Measurements from ENCODE around the gene LEMD2.

Gene LEMD2

GRCh38 chr6:33732817-33733708 lies 55.9 kb downstream of the LEMD2 start:
- DNase-seq = no peak

- no peak for DNase-seq
Observed at GRCh38 chr6:33732385-33732784, 56.5 kb downstream of the LEMD2 start.

DNA sequence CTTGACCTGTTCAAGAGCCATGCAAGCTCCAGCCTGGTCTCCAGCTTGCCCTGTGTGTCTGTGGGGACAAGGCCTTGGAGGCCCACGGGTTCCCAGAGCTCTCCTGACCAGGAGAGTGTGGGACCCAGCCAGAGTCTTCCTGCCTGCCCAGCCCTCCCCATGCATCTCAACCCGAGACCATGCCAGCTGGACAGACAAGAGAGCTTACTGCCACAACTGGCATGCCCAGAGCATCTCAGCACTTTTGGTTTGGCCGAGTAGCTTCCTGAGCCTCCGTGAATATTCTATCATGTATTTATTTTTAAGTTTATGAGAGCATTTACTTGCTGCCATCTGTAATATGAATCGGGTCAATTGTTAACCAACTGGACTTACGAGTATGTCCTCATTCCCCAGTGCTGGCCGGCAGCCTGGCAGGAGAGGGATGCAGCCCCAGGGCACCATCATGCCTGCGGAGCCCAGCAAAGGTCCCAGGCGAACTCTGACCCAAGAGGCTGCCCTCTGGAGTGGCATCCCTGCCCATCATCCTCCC lies 57.1 kb downstream of the LEMD2 start:
- no peak for DNase-seq

DNA sequence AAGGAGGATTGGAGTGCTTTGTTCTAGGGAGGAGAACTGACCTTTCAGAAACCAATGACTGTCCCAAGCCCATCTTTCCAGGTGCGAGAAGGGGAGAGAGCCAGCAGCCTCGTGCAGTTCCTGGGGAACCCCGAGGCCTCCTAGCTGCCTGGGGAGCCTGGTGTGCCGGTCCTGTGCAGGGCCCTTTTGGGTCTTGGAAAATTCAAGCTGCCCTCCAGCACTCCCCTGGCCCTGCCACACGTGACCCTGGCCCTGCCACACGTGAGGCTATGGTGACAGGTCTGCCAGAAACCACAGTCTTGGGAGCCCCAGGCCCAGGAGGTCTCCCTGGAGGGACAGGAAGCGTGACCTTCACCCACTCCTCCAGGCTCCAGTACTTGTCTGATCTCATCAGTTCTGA lies 57.9 kb downstream of the LEMD2 start:
- DNase-seq = no peak

DNA sequence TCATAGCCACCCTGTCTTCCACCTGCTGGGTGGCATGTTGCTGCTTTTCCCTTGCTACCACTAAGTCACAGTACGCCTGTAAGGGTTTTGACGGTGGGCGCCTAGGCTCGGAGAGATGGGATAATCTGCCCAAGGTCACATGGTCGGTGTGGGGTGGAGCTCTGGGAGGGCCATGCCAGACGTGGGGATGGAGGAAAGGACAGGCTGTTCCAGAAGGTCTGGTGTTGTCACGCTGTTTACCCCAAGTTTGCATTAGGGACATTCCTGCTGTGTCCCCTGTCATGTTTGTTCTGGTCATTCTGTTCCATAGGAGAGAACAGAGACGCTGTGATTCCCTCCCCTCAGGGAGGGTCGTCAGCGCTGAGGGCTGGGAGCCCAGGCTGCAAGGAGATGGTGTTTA lies 58.3 kb downstream of the LEMD2 start:
- DNase-seq = no peak

GRCh38 chr6:33729059-33729458 lies 59.9 kb downstream of the LEMD2 start:
- DNase-seq = no peak

DNA sequence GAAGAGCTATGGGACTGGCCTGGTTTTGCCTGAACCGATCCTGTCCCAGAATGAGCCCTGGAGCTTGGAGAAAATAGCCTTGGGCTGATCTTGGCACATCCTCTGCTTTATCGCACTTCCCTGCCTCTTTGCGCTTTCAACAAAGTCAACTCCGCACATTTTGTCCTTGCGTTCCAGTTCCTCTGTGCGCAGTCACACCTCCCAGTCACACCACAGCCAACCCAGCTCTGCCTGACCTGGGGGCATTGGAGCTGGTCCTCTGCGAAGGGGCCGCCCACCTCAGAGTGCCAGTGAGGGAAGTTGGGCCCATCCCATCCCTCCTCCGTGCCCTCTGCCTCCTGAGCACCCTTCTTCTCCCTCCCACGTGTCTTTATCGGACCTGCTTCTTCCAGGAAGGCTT lies 60.5 kb downstream of the LEMD2 start:
- no peak for DNase-seq

DNA sequence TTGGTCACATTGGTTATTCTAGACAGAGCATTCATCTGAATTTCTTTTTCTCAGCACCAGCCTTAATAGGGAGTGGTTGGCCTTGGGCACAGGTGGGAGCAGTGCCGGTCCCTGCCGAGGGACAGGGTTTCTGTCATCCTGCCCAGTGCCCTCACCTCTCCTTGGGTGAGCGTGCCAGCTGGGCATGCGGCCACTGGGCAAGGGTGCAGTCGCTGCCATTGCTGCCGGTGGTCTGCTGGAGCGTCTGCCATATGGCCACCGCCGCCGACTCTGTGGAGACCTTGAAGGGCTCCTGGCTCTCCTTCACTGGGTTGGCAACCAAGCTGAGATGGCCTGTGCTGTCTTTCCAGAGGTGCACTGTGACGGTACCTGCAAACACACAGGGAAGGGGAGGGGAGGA lies 61.0 kb downstream of the LEMD2 start:
- DNase-seq = no peak

DNA sequence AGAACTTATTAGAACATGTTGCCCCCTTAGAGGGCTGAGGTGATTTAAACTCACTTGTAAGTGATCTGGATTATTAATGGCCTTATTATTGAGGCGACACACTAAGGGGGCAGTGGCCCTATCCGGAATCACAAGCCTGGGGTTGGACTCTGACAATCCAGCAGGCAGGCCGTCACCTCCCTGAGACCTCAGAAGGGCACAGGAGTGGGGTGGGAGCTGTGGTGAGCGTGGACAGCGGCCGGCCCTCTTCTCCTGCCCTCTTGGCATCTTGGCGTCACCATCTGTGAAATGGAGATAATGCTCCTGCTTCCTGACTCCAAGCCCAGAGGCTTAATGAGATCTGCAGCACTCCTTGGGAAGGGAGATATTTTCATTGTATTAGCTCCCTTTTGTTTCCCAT lies 61.8 kb downstream of the LEMD2 start:
- DNase-seq = no peak

- DNase-seq = no peak
Observed at GRCh38 chr6:33726696-33727095, 62.2 kb downstream of the LEMD2 start.

- DNase-seq = no peak
Observed at GRCh38 chr6:33725891-33726673, 62.8 kb downstream of the LEMD2 start.

GRCh38 chr6:33725222-33725621 lies 63.7 kb downstream of the LEMD2 start:
- no peak for DNase-seq

- peak; percentile 17 for DNase-seq
Observed at GRCh38 chr6:33724102-33725023, 64.6 kb downstream of the LEMD2 start.

DNA sequence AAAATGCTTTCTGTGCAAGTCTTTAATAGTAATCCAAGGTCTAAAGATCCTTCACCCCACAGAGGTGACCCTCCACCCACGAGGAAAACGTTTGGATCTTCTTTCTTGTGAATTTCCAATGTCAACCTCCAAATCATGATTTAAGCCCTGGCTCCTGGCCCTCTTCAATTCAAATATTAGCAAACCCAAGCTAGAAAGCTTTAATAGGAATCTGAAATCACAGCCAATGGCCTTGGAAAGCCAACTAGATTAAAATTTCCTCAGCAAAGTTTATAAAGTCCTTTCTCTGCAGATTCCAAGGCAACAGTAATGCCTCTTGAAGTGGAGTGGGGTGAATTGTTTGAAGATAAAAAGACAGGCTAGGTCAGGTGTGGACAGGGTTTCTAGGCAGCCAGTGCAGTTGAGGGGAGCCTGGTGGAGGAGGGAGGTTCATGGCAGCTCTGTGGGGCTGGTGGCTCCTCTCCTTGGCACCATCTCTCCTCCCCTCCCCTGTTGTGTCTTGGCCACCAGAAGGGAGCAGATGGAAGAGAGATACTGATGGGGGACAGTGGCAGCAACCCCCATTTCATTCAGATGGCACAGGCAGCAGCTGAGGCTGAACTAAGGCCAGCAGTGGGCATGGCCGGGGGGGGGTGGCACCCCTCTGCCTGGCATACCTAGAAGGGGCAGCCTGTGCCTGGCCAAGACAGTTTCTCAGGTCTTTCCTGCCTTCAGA lies 65.4 kb downstream of the LEMD2 start:
- no peak for DNase-seq

- no peak for DNase-seq
Observed at GRCh38 chr6:33722103-33722623, 66.8 kb downstream of the LEMD2 start.

GRCh38 chr6:33721508-33721907 lies 67.4 kb downstream of the LEMD2 start:
- no peak for DNase-seq
